Measurements from ENCODE around the gene TRIL. TPM values are rescaled to one million over a fixed set of nuclear protein-coding genes. Genes with fewer than 3 reads are reported as not detected.

The TRIL gene
- total RNA-seq, 1 donor from 2014 or later, result 6.5 TPM

DNA sequence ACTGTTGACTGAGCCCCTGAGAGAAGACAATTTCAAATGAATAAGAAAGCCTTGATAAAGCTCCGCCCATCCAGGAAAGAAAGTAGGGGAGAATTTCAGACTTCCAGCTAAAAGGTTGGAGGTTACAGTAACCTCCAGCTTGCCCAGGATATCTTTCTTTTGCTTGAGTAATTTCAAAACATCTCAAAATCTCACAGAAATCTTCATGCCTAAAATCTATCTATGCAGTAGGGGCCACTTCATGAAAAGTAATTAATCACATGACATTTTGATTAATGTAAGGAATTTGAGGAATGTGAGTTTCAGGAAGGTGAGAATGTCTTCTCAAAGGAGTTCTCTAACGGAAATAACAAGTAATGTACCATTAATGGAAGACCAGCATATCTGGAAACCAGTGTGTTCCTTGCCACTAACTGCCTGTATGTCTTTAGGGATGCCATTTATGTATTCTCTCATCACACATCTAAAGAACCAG, 24.2 kb downstream of the TRIL start:
- no peak for ATAC-seq
- peaks cover 3% of the 10 kb centered on the region for H3K4me1 ChIP-seq
- H3K27ac ChIP-seq, result no peak overlapping the region

DNA sequence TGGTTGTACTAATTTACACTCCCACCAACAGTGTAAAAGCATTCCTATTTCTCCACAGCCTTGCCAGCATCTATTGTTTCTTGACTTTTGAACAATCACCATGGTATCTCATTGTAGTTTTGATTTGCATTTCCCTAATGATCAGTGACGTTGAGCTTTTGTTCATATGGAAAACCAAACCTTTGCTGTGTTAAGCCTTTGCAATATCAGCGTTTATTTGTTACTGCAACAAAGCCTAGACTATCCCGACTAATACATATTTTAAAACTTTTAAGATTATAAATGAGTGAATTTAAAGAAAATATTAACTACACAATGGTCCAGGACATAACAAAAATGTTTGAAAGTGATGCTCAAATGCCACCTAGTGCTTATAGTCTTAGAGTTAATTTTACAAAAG, 26.6 kb downstream of the TRIL start:
- Histone ChIP-seq H3K27ac (no peak overlapping the region), H3K9me3 (no peaks in the 10 kb centered on the region), H3K27me3 (no peaks in the 10 kb centered on the region), H3K4me1 (peaks cover 3% of the 10 kb centered on the region), H3K4me3 (no peak overlapping the region), H3K36me3 (no peaks in the 10 kb centered on the region)
- TF ChIP-seq, protein P1, sequence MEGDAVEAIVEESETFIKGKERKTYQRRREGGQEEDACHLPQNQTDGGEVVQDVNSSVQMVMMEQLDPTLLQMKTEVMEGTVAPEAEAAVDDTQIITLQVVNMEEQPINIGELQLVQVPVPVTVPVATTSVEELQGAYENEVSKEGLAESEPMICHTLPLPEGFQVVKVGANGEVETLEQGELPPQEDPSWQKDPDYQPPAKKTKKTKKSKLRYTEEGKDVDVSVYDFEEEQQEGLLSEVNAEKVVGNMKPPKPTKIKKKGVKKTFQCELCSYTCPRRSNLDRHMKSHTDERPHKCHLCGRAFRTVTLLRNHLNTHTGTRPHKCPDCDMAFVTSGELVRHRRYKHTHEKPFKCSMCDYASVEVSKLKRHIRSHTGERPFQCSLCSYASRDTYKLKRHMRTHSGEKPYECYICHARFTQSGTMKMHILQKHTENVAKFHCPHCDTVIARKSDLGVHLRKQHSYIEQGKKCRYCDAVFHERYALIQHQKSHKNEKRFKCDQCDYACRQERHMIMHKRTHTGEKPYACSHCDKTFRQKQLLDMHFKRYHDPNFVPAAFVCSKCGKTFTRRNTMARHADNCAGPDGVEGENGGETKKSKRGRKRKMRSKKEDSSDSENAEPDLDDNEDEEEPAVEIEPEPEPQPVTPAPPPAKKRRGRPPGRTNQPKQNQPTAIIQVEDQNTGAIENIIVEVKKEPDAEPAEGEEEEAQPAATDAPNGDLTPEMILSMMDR (IDR thresholded peaks at IDR 0.05), result no peak
- ATAC-seq (no peak), DNase-seq (no peak)
- intact Hi-C loops (cut with DNase I), result no loop called here

More for the DNA sequence above, 24.2 kb downstream of the TRIL start:
- intact Hi-C loops (cut with DNase I), result no loop called here
- Histone ChIP-seq H3K36me3 (no peaks in the 10 kb centered on the region), H3K27me3 (no peaks in the 10 kb centered on the region), H3K9me3 (no peaks in the 10 kb centered on the region), H3K4me3 (no peak overlapping the region)
- TF ChIP-seq, protein P1 (IDR thresholded peaks at IDR 0.05), result no peak
- DNase-seq, result no peak

DNA sequence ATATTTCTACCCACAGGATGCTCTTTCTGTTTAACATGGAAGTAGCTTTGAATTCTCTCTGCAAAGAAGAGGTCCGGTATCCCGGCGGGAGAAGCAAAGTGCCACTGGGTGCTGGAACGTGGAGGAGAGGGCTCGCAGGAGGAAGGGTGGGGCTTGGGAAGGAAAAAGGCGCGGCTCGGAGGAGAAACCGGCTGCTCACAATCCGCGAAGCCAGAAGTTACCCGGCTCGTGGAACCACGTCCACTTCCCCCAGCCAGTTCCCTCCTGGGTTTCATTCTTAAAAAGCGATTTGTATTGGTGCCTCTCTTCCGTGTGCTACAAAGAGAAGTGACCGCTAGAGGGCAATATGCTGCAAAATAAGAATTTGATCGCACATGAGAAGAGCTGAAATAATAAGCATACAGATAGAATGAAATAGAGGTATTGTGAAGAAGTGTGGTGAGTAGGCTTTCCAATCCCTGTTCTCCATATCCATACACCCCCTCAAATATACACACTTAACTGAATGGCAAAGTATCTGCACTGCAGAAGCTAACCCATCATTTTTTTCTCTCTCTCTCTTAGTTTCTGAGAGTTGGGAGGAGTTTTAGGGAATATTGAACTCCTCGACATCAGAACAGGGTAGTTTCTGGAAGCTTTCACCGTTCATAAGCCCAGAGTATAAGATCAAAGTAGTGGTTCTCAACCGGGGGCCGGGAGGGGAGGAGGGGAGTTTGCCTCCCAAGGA, 31.1 kb downstream of the TRIL start:
- H3K36me3 ChIP-seq, result no peaks in the 10 kb centered on the region
- peak; percentile 81 for DNase-seq
- intact Hi-C loops (cut with DNase I), result no loop called here

DNA sequence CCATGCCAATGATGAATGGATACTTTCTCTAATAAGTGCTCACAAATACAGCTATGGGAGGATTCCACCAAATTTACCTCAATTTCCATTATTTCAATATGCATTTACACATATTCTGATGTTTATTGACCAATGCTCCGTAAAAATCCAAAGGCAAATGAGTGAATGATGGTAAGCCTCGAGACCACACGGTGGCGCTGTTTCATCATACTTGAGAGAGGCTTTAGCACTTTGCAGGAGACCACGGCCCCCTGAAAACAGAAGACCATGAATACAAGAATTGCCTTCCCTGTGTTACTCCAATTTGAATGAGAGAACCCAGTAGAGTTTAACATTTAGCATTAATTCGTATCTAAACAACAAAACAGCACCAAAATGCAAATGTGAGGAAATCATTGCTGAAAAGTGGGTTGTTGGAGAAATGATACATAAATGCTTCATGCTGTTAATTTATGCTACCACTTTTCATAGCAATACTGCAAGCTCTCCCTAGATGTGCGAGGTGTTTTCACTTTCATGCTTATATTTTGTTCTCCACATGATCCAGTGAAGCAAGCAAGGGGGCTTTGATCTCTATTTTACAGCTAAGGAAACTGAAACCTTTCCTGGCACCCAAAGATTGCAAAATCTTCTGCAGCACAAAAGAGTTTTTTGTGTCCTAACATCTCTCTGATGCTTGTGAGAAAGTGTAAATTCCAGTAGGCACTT, 35.4 kb downstream of the TRIL start:
- intact Hi-C loops (cut with DNase I), result loop anchor here (5.0 kb wide), 2 partner anchors 180 to 485 kb away; no protein-coding TSS in a partner anchor
- peak; percentile 70 for ATAC-seq
- Histone ChIP-seq H3K36me3 (no peaks in the 10 kb centered on the region), H3K9me3 (no peaks in the 10 kb centered on the region), H3K27me3 (no peaks in the 10 kb centered on the region), H3K27ac (no peak overlapping the region), H3K4me3 (no peak overlapping the region), H3K4me1 (peaks cover 7% of the 10 kb centered on the region)
- TF ChIP-seq, protein P1 (IDR thresholded peaks at IDR 0.05), result peak; percentile 88
- peak; percentile 69 for DNase-seq

More for the DNA sequence above, 31.1 kb downstream of the TRIL start:
- H3K4me1 ChIP-seq, result peaks cover 5% of the 10 kb centered on the region
- ATAC-seq, result peak; percentile 98
- H3K9me3 ChIP-seq, result no peaks in the 10 kb centered on the region
- no peak overlapping the region for H3K27ac ChIP-seq
- H3K4me3 ChIP-seq, result peak overlapping the region; percentile 56
- TF ChIP-seq, protein P1 (IDR thresholded peaks at IDR 0.05), result peak; percentile 86
- no peaks in the 10 kb centered on the region for H3K27me3 ChIP-seq

DNA sequence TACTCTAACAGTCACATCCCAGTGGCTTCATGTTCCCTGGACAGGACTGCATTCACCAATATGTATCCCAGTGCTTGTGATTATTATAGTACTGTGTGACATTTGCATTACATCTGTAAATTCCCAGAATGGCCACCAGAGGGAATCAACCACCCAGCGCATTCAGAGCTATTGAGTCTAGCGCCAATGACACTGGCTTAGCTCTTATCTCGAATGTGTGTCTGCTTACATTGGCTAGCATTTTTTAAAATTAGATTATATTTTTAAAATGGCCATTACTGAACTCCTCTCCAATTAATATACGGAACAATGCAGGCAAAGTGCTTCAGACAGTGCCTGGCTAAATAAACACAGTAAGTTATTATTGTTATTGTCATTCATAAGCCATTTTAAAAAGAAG, 36.3 kb downstream of the TRIL start:
- ATAC-seq (peak; percentile 96), DNase-seq (no peak)
- no peak overlapping the region for H3K27ac ChIP-seq
- H3K27me3 ChIP-seq, result no peaks in the 10 kb centered on the region
- no peaks in the 10 kb centered on the region for H3K9me3 ChIP-seq
- TF ChIP-seq, protein P1 (IDR thresholded peaks at IDR 0.05), result peak; percentile 90
- no peak overlapping the region for H3K4me3 ChIP-seq
- intact Hi-C loops (cut with DNase I), result loop anchor here (5.0 kb wide), 2 partner anchors 180 to 485 kb away; no protein-coding TSS in a partner anchor
- peaks cover 7% of the 10 kb centered on the region for H3K4me1 ChIP-seq
- no peaks in the 10 kb centered on the region for H3K36me3 ChIP-seq
